K562 (cell line): ENCODE data around the gene POLN. TPM values are rescaled to one million over a fixed set of nuclear protein-coding genes. Genes with fewer than 3 reads are reported as not detected.

Experiments used
- ATAC-seq: fragments of 200-7000 bp; cut with Tn5 transposase; 3 replicates; pipeline ENCODE4 v1.9.1; 2020; ENCODE audit warnings: moderate library complexity
- BruUV-seq: library from RNA; stranded (reverse); fragments of 400-500 nt; replicated peaks from 2 replicates; lab custom pipeline; 2021; lab: Mats Ljungman, UMichigan
- CTCF ChIA-PET: fragments of 300-600 bp; formaldehyde crosslinking; extraction: SDS; loops from one replicate; lab custom pipeline; 2021; ENCODE audit warnings: low intra/inter-chr PET ratio; lab: Yijun Ruan, JAX
- POLR2A ChIA-PET: fragments of 300-600, 350-650 bp; sonication (Branson Sonifier 250); formaldehyde crosslinking; extraction: SDS; loops from one replicate; lab custom pipeline; 2021; ENCODE audit warnings: antibody characterized with exemption, inconsistent platforms; lab: Yijun Ruan, JAX
- DNase-seq, 4 experiments: peaks; one replicate each; pipeline versions ENCODE4 v3.0.0 to v3.0.0-alpha.2; 2011 to 2018; ENCODE audit warnings: low spot score in 3 of 4, mixed read lengths in 3 of 4; ENCODE audit errors: extremely low read depth in 1 of 4
- FAIRE-seq: peaks from 2 replicates; lab custom pipeline; 2011; peaks lifted over from hg19 to GRCh38; lab: Jason Lieb, UNC
- H2AFZ ChIP-seq: 2 replicates; pipeline ENCODE4 v1.6.0; 2011; ENCODE audit warnings: low read depth, low read length, control low read depth, inconsistent platforms
- H3K27ac ChIP-seq: fragments of 200-600 bp; 3 replicates; pipeline ENCODE4 v1.8.0; 2011; ENCODE audit warnings: low read depth, mild to moderate bottlenecking, control low read depth, inconsistent platforms, low read length, moderate library complexity, mixed read lengths; ENCODE audit errors: extremely low read depth
- H3K27me3 ChIP-seq, 2 experiments: fragments of 300-600 bp in 1 of 2; 2 replicates in 1 of 2; 3 replicates in 1 of 2; pipeline versions ENCODE4 v1.6.0 to v1.8.0; 2011; ENCODE audit warnings: inconsistent platforms in 2 of 2, low read length in 2 of 2, mild to moderate bottlenecking in 1 of 2, mixed read lengths in 1 of 2, moderate library complexity in 1 of 2; ENCODE audit not compliant: control insufficient read depth in 2 of 2, insufficient read depth in 2 of 2
- H3K36me3 ChIP-seq: fragments of 300-600 bp; 3 replicates; pipeline ENCODE4 v1.8.0; 2011; ENCODE audit warnings: mild to moderate bottlenecking, low read length, inconsistent platforms; ENCODE audit not compliant: control insufficient read depth, insufficient read depth
- H3K4me1 ChIP-seq, 2 experiments: fragments of 200-600 bp in 1 of 2; replicated peaks in 1 of 2; 2 replicates in 1 of 2; 3 replicates in 1 of 2; pipeline versions ENCODE4 v1.5.1 to v1.8.0; 2011; ENCODE audit warnings: inconsistent platforms in 2 of 2, low read length in 2 of 2, mild to moderate bottlenecking in 1 of 2, mixed read lengths in 1 of 2, moderate library complexity in 1 of 2; ENCODE audit not compliant: control insufficient read depth in 2 of 2, insufficient read depth in 2 of 2
- H3K4me2 ChIP-seq: 2 replicates; pipeline ENCODE4 v1.6.1; 2011; ENCODE audit warnings: low read length, control low read depth, inconsistent platforms, mixed read lengths; ENCODE audit not compliant: insufficient read depth
- H3K4me3 ChIP-seq: fragments of 200-600 bp; sonication (generic), shearing (Covaris generic); 2 replicates; pipeline ENCODE4 v1.5.1; 2016; ENCODE audit warnings: control low read depth, inconsistent platforms
- H3K79me2 ChIP-seq: fragments of 200-600 bp; 3 replicates; pipeline ENCODE4 v1.8.0; 2011; ENCODE audit warnings: low read length, inconsistent platforms; ENCODE audit not compliant: control insufficient read depth, insufficient read depth
- H3K9ac ChIP-seq, 2 experiments: 2 replicates each; pipeline versions ENCODE4 v1.6.0 to v1.6.1; 2011; ENCODE audit warnings: low read depth in 2 of 2, low read length in 2 of 2, control low read depth in 1 of 2, inconsistent platforms in 1 of 2, mild to moderate bottlenecking in 1 of 2, mixed read lengths in 1 of 2; ENCODE audit not compliant: insufficient read depth in 1 of 2
- H3K9me1 ChIP-seq: one replicate; pipeline ENCODE4 v1.6.0; 2011; ENCODE audit warnings: inconsistent platforms, mild to moderate bottlenecking, low read length, moderate library complexity; ENCODE audit not compliant: control insufficient read depth, insufficient read depth
- H3K9me3 ChIP-seq: replicated peaks from 2 replicates; pipeline ENCODE4 v1.5.1; 2011; ENCODE audit warnings: low read depth, low read length, inconsistent platforms; ENCODE audit not compliant: control insufficient read depth, insufficient read depth
- H4K20me1 ChIP-seq: replicated peaks from 2 replicates; pipeline ENCODE4 v1.6.1; 2011; ENCODE audit warnings: low read length, inconsistent platforms, mixed read lengths; ENCODE audit not compliant: control insufficient read depth, insufficient read depth
- CEBPB ChIP-seq: fragments of 450-650 bp; IDR thresholded peaks from 2 replicates; pipeline ENCODE4 v1.6.1; 2016; ENCODE audit warnings: missing genetic modification characterization, missing compliant biosample characterization
- CEBPG ChIP-seq, 3 experiments: fragments of 200-800 bp in 1 of 3; sonication (Bioruptor generic) in 1 of 3; sonication (generic) in 1 of 3; formaldehyde crosslinking in 1 of 3; IDR thresholded peaks in 2 of 3; conservative IDR thresholded peaks in 1 of 3; 2 replicates each; pipeline versions ENCODE4 v1.6.1 to v1.8.0; 2016 to 2022; ENCODE audit warnings: missing compliant biosample characterization in 2 of 3, missing genetic modification characterization in 2 of 3, mild to moderate bottlenecking in 1 of 3, missing genetic modification reagents in 1 of 3
- EP300 ChIP-seq: IDR thresholded peaks from 2 replicates; pipeline ENCODE4 v1.6.1; 2012; ENCODE audit warnings: low read length, improper control_type of control experiment
- GABPA ChIP-seq: fragments of 200-800 bp; sonication (Bioruptor generic); conservative IDR thresholded peaks from 2 replicates; pipeline ENCODE4 v1.6.1; 2016; ENCODE audit warnings: low read depth, missing genetic modification characterization, missing compliant biosample characterization
- NFRKB ChIP-seq: fragments of 450-650 bp; IDR thresholded peaks from 2 replicates; pipeline ENCODE4 v1.6.1; 2016; ENCODE audit warnings: low read depth
- PHF8 ChIP-seq: fragments of 200-600 bp; sonication (generic); IDR thresholded peaks from 2 replicates; pipeline ENCODE4 v1.6.1; 2012; ENCODE audit warnings: mixed run types, mild to moderate bottlenecking, inconsistent platforms, low read length, moderate library complexity, borderline replicate concordance
- SPI1 ChIP-seq: IDR thresholded peaks from 2 replicates; pipeline ENCODE4 v1.6.1; 2011; ENCODE audit warnings: low read depth, low read length, control low read depth, borderline replicate concordance
- TAF1 ChIP-seq: IDR thresholded peaks from 2 replicates; pipeline ENCODE4 v1.6.1; 2011; ENCODE audit warnings: mild to moderate bottlenecking, low read length, moderate library complexity; ENCODE audit not compliant: insufficient read depth, control insufficient read depth, severe bottlenecking; ENCODE audit errors: extremely low read depth
- ZFPM2 ChIP-seq: fragments of 250-450 bp; sonication (Bioruptor Pico); IDR thresholded peaks from 2 replicates; pipeline ENCODE4 v1.5.1; 2022; ENCODE audit warnings: mild to moderate bottlenecking
- ZNF224 ChIP-seq: sonication (generic); formaldehyde crosslinking; IDR thresholded peaks from 2 replicates; pipeline ENCODE4 v1.8.0; 2022; ENCODE audit warnings: mild to moderate bottlenecking, missing genetic modification reagents
- ZNF766 ChIP-seq: fragments of 200-800 bp; sonication (Bioruptor generic); conservative IDR thresholded peaks from 2 replicates; pipeline ENCODE4 v1.6.1; 2016; ENCODE audit warnings: missing genetic modification characterization, missing compliant biosample characterization
- WGBS: fragments of 100-300 bp; shearing (Covaris generic); methylation state at CpG from one replicate; pipeline ENCODE4 v1.1.6; 2016; ENCODE audit warnings: low coverage, mixed read lengths; ENCODE audit not compliant: insufficient coverage; ENCODE audit errors: missing lambda C conversion rate; 5-methylcytosine and 5-hydroxymethylcytosine counted together
- in situ Hi-C: fragments of 300-500 bp; cut with MboI; formaldehyde crosslinking; loops from 4 replicates; pipeline ENCODE4 v1.15.0; 2018; ENCODE audit warnings: inconsistent platforms, mixed read lengths
- intact Hi-C: fragments of 100-400 bp; cut with micrococcal nuclease; formaldehyde crosslinking; loops from 2 replicates; pipeline ENCODE4 v1.14.2; 2022
- polyA plus RNA-seq, 8 experiments: library from polyadenylated mRNA; depleted of rRNA in 4 of 8; stranded (reverse) in 5 of 8; unstranded in 3 of 8; fragments of >200 nt; fragmentation: Nextera tagmentation in 2 of 8; fragmentation: Illumina TruSeq in 1 of 8; extraction: Ambion mirVana in 2 of 8; extraction: Trizol in 1 of 8; gene quantifications; 2 replicates each; pipeline versions ENCODE4 v1.2.1 to v1.2.3, GENCODE V29; 2011 to 2014; ENCODE audit warnings: inconsistent platforms in 1 of 8, missing spikeins in 1 of 8
- total RNA-seq, 7 experiments: library from RNA; depleted of rRNA in 6 of 7; stranded (reverse); fragments of >200 nt in 6 of 7; fragmentation: Illumina TruSeq in 2 of 7; extraction: Trizol in 2 of 7; gene quantifications; 2 replicates each; pipeline versions ENCODE4 v1.2.1 to v1.2.3, GENCODE V29; 2011 to 2021; ENCODE audit warnings: low replicate concordance in 1 of 7
- TF ChIP-seq, protein P1 (sequence below): fragments of 250-450 bp; sonication (Bioruptor Pico); IDR thresholded peaks from 2 replicates; pipeline ENCODE4 v1.8.0; 2021; ENCODE audit warnings: moderate library complexity, mild to moderate bottlenecking, inconsistent platforms
- TF ChIP-seq, protein P2 (sequence below): sonication (generic); formaldehyde crosslinking; IDR thresholded peaks from 2 replicates; pipeline ENCODE4 v1.8.0; 2022; ENCODE audit warnings: missing genetic modification reagents, mild to moderate bottlenecking, borderline replicate concordance

The POLN gene
- total and polyA plus RNA-seq, 9 of the 15 experiments (the other 6 are each of a cell fraction or from before 2014, with no cell fraction given), result 0.08 to 0.91 (median 0.32) TPM

DNA sequence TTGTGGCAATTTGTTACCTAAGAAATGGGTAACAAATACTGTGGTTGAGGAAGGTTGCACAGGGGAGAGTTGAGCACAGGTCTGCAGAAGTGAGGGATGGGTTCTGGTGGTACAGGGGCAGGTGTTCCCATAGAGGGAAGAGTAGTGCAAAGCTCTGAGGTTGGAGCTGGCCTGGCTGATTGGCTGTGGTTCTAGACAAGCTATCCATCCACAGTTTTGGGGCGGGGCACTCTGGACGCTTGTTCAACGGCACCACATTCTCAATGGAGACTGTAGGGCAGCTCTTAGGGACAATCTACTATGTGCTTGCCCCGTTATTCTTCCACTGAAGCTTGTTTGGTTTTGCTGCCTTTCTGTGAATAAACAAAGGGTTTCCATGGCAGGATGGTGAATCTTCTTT, 147.4 kb downstream of the POLN start (continued):
- no peak for TF ChIP-seq SPI1
- no peak for TF ChIP-seq TAF1
- TF ChIP-seq, protein P1, sequence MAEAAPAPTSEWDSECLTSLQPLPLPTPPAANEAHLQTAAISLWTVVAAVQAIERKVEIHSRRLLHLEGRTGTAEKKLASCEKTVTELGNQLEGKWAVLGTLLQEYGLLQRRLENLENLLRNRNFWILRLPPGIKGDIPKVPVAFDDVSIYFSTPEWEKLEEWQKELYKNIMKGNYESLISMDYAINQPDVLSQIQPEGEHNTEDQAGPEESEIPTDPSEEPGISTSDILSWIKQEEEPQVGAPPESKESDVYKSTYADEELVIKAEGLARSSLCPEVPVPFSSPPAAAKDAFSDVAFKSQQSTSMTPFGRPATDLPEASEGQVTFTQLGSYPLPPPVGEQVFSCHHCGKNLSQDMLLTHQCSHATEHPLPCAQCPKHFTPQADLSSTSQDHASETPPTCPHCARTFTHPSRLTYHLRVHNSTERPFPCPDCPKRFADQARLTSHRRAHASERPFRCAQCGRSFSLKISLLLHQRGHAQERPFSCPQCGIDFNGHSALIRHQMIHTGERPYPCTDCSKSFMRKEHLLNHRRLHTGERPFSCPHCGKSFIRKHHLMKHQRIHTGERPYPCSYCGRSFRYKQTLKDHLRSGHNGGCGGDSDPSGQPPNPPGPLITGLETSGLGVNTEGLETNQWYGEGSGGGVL (CRISPR knock-in tag), result no peak
- TF ChIP-seq NFRKB, result no peak
- TF ChIP-seq, protein P2, sequence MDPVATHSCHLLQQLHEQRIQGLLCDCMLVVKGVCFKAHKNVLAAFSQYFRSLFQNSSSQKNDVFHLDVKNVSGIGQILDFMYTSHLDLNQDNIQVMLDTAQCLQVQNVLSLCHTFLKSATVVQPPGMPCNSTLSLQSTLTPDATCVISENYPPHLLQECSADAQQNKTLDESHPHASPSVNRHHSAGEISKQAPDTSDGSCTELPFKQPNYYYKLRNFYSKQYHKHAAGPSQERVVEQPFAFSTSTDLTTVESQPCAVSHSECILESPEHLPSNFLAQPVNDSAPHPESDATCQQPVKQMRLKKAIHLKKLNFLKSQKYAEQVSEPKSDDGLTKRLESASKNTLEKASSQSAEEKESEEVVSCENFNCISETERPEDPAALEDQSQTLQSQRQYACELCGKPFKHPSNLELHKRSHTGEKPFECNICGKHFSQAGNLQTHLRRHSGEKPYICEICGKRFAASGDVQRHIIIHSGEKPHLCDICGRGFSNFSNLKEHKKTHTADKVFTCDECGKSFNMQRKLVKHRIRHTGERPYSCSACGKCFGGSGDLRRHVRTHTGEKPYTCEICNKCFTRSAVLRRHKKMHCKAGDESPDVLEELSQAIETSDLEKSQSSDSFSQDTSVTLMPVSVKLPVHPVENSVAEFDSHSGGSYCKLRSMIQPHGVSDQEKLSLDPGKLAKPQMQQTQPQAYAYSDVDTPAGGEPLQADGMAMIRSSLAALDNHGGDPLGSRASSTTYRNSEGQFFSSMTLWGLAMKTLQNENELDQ (CRISPR knock-in tag), result no peak
- no peak for TF ChIP-seq CEBPB (tag)
- TF ChIP-seq, all 486 proteins: peak for 0

DNA sequence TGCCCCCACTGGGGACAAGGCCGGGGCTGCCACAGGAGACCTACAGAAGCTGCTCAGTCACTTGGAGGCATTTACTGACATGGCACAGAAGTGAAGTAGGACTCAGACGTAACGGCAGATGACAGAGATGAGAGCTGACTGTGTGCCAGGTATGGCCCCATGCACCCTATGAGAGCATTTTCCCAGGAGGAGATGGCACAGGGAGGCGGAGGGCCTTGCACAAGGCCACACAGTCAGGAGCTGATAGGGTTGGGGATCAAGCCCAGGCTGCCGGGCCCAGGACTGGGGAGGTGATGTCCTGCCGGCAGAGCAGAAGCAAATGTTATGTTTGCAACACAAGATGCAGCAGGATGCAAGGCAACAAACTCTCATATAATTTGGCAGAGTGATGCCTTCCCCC, 148.7 kb downstream of the POLN start:
- intact Hi-C loops, result no loop called here

More for the DNA sequence above, 148.7 kb downstream of the POLN start:
- 6% methylated on average over 6 of the region's 6 CpGs for WGBS
- no peak overlapping the region for H3K4me3 ChIP-seq
- H3K36me3 ChIP-seq, result no peaks in the 10 kb centered on the region
- H3K4me1 ChIP-seq, result peaks cover 0 to 3% of the 10 kb centered on the region in 2 experiments; a peak in 1 of 5 replicates
- no peak for DNase-seq
- in situ Hi-C loops, result no loop called here
- H3K27me3 ChIP-seq, result peaks cover 10 to 52% of the 10 kb centered on the region in 2 experiments
- FAIRE-seq, result no peak
- H3K27ac ChIP-seq, result no peak overlapping the region
- H3K9me1 ChIP-seq, result no peaks in the 10 kb centered on the region
- no peak overlapping the region for H2AFZ ChIP-seq
- no peaks in the 10 kb centered on the region for H4K20me1 ChIP-seq
- H3K9ac ChIP-seq, result no peak overlapping the region
- no peak overlapping the region for H3K4me2 ChIP-seq
- ChIA-PET POLR2A (interaction anchor here (0.8 kb wide), 1 partner anchor 12 kb away, joined by 4 read pairs; no protein-coding TSS in a partner anchor), CTCF (no interaction called here)
- TF ChIP-seq EP300, result no peak
- TF ChIP-seq ZFPM2 (CRISPR knock-in tag), result no peak
- TF ChIP-seq GABPA (tag), result no peak
- no peak for TF ChIP-seq ZNF224
- no peak for TF ChIP-seq ZNF766 (CRISPR knock-in tag)
- no peak for TF ChIP-seq PHF8
- TF ChIP-seq CEBPG (CRISPR knock-in tag; IDR thresholded peaks at IDR 0.05), result no peak
- no peak for TF ChIP-seq CEBPG (tag; conservative IDR thresholded peaks at IDR 0.05 in 1 of 2, IDR thresholded peaks at IDR 0.05 in 1 of 2)
- H3K9me3 ChIP-seq, result no peaks in the 10 kb centered on the region
- ATAC-seq, result no peak
- no TSS peak for BruUV-seq
- no peaks in the 10 kb centered on the region for H3K79me2 ChIP-seq
